Adipose tissue (tissue), 3 donors: ENCODE data around the gene XRN2. TPM values are rescaled to one million over a fixed set of nuclear protein-coding genes. Genes with fewer than 3 reads are reported as not detected.
"Not testable (repeated sequence)": the region's sequence is repeated elsewhere in the genome, so short reads cannot be mapped to it uniquely, and the experiment has no call there.

ENCODE experiments used
- H3K27ac ChIP-seq: one replicate; pipeline ENCODE4 v1.5.1; 2013; ENCODE audit warnings: low read depth, low read length
- WGBS, 3 donors: extraction: QIAGEN DNeasy Blood & Tissue Kit; methylation state at CpG; one replicate each; pipeline ENCODE4 v1.1.7; 2013; 5-methylcytosine and 5-hydroxymethylcytosine counted together
- polyA plus RNA-seq, 3 donors: library from polyadenylated mRNA; stranded (reverse); fragments of 200-250 nt; gene quantifications; one replicate each; pipeline ENCODE4 v1.2.3, GENCODE V29; 2013
- donor health status: healthy with polysubstance abuse.
- donor health status: Bipolar disorder and iron deficiency.
- donor health status: healthy.

XRN2 gene
- polyA plus RNA-seq, 3 donors = 30.5 to 43.1 (median 36.3) TPM

DNA sequence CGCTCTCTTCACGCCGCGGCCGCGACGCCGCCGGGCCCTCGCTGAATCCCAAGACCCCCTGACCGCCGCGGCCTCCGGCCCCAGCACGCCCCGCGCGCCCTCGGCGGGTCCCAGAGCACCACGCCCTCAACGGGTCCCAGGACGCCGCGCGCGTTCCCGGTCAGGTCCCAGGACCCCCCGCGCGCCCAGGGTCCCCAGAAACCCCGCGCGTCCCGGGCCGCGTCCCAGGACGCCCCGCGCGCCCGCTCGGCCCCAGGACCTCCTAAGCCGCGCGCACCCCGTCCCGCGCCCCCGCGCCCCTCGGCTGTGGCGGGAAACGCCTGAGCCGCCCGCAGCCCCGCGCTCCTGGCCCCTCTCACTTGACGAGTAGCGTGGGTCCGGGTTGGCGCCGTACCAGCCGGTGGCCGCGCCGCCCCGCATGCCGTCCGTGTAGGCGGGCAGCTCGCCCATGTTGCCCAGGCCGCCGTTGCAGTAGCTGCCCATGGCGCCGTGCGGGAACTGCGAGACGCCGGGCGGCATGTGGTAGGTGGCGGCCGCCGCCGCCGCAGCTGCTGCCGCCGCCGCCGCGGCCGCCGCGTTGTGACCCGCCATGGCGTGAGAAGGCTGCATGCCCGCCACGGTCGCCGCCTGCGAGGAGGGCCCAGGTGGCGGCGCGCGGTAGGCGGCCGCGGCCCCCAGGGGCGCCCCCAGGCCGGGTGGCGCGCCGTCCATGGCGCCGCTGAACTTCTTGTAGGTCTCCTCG is 93.6 kb downstream of the XRN2 start:
- no peak overlapping the region for H3K27ac ChIP-seq
- 2 to 6% (median 5%) methylated on average over 80 to 112 of the region's 116 CpGs for WGBS, 3 donors

DNA sequence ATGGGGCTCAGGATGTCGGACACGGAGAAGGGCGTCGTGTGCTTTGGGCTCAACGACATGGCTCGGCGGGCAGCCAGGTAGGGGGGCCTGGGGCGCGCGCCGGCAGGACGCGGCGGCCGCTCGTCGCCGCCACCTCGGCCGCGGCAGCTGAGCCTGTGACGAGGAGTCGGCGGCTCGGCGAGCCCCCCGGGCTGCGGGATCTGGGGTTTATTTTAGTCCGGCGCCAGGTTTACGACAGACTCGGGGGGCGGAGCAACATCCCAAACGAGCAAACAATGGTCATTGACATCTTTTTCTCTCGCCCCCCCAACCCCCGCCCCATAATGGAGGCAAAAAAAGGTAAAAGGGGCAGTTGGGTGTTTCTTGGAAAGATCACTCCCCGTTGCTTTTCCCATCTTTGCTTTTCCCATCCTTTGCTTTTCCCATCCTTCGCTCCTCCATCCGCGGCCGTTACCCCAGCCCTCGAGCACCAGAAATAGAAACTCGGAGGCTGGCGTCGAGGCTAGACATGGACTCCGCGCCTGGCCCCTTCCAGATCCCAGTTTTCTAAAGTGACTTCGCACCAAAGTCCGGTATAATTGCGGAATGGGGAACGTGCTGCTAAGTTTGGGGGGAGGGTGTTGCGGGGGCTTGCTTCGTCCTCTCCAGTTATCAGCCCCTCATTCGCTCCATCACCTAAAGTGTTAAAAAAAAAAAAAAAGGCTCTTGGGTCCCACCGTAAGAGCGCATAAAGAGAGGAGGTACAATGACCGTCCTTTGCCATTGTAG is 94.4 kb downstream of the XRN2 start, which contains the start of gene NKX2-4:
TSS of gene NKX2-4 (minus strand) at position 186 of the 768 bp plus-strand sequence. CDS start at position 59, 127 bp downstream.
- WGBS, 3 donors = 7 to 9% (median 7%) methylated on average over 54 to 57 of the region's 57 CpGs
- H3K27ac ChIP-seq = no peak within 1 kb of the TSS

DNA sequence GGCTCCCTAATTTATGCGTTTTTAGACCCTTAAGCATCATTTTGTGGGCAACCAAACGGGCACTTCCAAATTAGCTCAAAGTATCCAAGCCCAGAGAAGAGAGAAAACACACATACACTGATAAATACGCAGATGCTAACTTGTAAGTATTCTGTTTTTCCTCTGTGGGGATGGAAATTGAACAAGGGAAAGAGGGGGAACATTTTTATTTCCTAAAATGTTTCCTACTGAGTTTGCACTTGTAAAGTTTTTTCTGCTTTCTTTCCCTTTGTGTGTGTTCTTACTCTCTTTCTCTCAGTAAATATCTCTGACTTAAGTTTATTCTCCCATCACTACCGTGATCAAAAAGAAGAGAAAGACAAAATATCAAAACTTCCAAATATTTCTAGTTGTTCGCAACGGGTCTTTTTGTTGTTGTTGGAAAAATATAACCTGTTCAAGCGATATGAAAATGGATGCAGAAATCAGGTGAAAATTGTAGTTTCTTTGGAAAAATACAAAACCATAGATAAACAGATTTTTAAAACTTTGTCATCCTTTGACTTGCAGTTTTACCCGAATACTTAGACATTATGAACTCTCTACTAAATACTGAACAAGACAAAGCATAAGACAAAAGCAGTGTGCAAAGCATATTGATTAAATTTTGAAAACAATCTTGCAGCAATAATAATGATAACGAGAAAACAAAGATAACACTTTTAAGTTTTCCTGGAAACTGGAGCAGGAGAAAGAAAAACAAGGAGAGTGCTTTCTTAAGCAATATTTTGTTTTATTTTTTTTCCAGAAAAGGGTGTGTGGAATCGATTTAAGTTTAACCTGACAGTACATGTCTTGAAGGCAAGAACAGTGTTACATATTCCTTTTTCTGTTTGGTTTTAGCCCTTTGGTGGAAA is 95.2 kb downstream of the XRN2 start:
- H3K27ac ChIP-seq = no peak overlapping the region

DNA sequence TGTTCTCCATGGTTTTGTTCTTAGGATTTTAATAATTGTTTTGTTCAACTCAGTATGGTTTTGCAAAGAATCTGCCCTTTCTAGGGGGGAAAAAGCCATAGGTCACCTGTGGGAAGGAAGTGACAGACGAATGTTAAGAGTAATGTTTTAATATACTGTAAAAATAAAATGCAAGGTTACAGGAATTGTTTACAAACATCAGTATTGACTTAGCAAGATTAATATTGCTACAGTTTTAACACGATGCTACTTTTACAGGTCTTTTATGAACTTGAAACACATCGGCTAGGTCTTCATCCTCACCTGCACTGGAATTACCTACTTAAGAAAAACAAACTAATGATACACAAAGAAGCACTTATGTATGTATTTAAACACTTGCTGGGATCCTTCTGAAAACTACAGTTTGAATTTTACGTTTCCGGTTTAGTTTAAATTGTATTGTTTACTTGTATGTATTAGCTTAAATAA is 95.9 kb downstream of the XRN2 start:
- H3K27ac ChIP-seq = no peak overlapping the region
- WGBS, 3 donors = 23 to 29% (median 28%) methylated on average over 5 of the region's 5 CpGs

More for the DNA sequence above, 95.2 kb downstream of the XRN2 start:
- WGBS, 3 donors = 21 to 27% (median 22%) methylated on average over 10 of the region's 10 CpGs

DNA sequence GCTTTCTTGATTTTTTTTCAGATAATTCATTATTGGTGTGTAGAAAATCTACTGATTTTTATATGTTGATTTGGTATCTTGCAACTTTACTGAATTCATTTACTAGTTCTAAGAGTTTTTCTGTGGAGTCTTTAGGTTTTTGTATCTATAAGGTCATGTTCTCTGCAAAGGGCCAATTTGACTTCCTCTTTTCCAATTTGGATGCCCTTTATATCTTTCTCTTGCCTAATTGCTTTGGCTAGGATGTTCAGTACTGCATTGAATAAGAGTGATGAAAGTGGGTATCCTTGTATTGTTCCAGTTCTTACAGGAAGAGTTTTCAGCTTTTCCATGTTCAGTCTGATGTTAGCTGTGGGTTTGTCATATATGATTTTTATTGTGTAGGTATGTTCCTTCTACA is 108.6 kb downstream of the XRN2 start:
- no peak overlapping the region for H3K27ac ChIP-seq

DNA sequence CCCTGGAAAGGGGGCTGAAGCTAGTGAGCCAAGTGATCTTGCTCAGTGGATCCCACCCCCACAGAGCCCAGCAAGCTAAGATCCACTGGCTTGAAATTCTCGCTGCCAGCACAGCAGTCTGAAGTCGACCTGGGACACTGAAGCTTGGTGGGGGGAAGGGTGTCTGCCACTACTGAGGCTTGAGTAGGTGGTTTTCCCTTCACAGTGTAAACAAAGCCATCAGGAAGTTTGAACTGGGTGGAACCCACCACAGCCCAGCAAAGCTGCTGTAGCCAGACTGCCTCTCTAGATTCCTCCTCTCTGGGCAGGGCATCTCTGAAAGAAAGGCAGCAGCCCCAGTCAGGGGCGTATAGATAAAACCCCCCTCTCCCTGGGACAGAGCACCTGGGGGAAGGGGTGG is 110.9 kb downstream of the XRN2 start:
- WGBS, 3 donors = 30 to 40% (median 34%) methylated on average over 3 of the region's 3 CpGs
- H3K27ac ChIP-seq = not testable (repeated sequence)

DNA sequence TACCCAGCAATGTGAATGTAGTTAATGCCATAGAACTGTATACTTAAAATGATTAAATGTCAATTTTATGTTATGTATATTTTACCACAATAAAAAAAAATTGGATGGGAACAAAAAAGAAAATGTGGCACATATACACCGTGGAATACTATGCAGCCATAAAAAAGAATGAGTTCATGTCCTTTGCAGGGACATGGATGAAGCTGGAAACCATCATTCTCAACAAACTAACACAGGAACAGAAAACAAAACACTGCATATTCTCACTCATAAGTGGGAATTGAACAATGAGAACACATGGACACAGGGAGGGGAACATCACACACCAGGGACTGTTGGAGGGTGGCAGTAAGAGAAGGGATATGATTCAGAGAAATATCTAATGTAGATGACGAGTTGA is 116.0 kb downstream of the XRN2 start:
- not testable (repeated sequence) for H3K27ac ChIP-seq
- WGBS, 3 donors = 72 to 74% (median 73%) methylated on average over 2 of the region's 2 CpGs

DNA sequence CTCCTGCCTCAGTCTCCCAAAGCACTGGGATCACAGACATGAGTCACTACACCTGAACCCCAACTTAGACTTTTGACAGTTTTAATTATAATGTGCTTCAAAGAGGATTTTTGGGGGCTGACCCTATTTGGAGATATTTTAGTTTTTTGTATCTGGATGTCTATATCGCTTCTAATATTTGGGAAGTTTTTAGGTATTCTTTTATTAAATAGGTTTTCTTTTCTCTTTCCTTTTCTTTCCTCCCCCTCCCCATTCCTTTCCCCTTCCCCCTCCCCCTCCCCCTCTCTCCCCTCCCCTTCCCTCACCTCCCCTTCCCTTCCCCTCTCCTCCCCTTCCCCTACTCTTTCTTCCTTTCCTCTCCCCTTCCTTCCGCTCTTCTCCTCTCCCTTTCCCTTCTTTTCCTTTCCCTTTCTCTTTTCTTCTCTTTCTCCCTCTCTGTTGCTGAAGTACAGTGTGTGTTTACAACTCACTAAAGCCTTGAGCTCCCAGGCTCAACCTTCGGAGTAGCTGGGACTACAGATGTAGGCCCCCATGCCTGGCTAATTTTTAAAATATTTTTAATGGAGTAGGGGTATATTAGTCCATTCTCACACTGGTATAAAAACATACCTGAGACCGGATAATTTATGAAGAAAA is 118.6 kb downstream of the XRN2 start:
- H3K27ac ChIP-seq = no peak overlapping the region
- 84 to 90% (median 89%) methylated on average over 4 of the region's 4 CpGs for WGBS, 3 donors

DNA sequence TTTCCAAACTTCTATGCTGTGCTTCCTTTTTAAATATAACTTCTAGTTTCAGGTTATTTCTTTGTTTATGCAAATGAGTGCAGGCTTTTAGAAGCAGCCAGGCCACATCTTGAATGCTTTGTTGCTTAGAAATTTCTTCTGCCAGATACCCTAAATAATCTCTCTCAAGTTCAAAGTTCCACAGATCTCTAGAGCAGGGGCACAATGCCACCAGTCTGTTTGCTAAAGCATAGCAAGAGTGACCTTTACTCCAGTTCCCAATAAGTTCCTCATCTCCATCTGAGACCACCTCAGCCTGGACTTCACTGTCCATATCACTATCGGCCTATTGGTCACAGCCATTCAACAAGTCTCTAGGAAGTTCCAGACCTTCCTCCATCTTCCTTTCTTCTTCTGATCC is 120.6 kb downstream of the XRN2 start:
- 74 to 95% (median 90%) methylated on average over 1 of the region's 1 CpG for WGBS, 3 donors
- not testable (repeated sequence) for H3K27ac ChIP-seq

DNA sequence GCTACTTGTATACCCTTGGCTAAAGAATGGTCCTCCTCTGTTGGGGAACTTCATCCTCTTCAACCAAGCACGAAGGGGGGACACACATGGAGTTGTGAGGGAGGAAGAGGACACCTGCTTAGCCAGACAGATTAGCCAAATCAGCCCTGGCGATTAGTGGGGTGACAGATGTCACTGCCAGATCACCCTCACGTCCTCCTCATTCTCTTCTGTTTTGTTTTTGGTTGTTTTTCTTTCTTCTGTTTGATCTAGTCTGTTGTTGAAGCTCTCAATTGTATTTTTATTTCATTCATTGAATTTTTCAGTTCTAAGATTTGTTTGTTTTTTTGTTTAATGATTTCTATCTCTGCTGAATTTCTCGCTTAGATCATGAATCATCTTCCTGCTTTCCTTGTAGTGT is 121.7 kb downstream of the XRN2 start:
- WGBS, 3 donors = 59 to 74% (median 68%) methylated on average over 4 of the region's 4 CpGs

DNA sequence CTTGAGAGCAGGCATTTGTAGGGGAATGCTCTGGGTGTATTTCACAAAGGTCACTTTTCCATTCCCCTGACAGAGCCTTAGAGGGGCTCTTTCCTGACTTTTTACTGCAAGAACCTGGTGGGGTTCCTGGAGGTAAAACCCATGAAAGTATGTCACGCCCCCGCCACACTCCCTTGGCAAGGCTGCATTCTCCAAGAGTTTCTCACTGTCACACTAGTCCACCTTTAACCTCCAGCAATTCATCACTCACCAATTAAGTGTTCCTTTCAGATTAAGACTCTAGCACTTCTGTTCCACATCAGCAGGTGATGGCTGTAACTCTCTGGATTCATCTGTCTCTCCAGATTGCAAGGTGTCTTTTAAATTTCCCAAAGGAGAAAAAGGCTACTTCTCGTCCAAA is 126.9 kb downstream of the XRN2 start:
- 47 to 57% (median 52%) methylated on average over 3 of the region's 3 CpGs for WGBS, 3 donors
- H3K27ac ChIP-seq = no peak overlapping the region

More for the DNA sequence above, 121.7 kb downstream of the XRN2 start:
- H3K27ac ChIP-seq = no peak overlapping the region

DNA sequence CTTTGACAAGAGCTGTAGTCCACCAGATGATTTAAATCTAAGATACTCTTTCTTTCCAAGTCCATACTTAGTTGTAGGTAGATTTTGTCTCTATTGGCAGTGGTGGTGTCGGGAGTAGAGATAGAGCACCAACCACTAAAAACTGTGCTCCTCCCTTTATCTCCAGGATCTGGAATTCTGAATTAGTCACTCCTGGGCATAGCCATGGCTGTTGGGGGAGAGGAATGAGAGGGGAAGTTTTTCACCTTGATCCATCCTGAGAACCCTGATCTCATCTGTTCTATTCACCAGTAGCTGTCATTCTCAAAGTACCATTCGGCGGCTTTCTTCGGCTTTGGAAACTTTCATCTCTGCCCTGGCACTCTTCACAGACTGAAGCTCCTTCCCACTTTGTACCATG is 129.8 kb downstream of the XRN2 start:
- H3K27ac ChIP-seq = no peak overlapping the region
- WGBS, 3 donors = 90 to 96% (median 94%) methylated on average over 4 of the region's 4 CpGs

DNA sequence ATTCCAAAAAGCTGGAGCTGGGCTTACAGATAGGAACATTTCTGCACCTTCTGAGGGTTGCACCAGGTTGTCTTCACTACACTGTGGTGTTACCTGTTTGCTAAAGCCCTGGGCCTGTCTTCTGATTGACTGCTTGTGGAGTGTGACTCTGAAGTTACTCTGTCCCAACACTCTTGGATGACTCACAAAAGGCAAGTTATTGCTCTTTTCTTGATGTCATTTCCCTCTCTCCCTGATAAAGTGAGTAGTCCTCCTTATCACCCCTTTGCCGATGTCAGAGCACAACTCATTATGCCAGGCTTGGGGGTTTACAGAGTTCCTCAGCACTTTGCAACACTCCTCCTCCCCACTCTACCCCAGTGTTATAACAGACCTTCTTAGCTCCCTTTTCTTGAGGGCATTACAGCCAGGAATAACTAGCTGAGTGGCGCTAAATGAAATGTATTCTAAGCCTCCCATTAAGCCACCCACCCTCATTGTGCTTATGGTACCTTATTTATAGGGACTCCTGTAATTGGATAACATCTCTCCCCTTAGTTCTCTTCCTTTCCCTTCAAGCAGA is 130.3 kb downstream of the XRN2 start:
- 68 to 95% (median 80%) methylated on average over 2 of the region's 2 CpGs for WGBS, 3 donors
- no peak overlapping the region for H3K27ac ChIP-seq

DNA sequence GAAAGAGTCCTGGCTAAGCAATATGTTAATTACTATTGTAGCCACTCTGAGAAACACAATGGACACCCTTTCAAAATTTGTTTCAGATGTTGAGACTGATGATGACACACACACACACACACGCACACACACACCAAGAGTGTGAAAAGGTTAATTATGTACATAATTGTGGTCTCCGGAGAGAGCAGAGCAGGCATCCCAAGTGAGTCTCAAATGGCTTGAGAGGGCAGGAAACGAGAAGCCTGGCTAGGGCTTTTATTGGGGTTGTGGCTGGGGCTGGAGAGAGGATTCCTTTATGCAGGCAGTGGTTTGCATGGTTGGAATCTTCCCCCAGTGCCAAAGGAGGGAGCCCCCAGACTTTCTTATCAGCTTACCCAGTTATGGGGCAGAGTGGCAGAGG is 132.4 kb downstream of the XRN2 start:
- 32 to 45% (median 33%) methylated on average over 3 of the region's 3 CpGs for WGBS, 3 donors
- H3K27ac ChIP-seq = no peak overlapping the region

DNA sequence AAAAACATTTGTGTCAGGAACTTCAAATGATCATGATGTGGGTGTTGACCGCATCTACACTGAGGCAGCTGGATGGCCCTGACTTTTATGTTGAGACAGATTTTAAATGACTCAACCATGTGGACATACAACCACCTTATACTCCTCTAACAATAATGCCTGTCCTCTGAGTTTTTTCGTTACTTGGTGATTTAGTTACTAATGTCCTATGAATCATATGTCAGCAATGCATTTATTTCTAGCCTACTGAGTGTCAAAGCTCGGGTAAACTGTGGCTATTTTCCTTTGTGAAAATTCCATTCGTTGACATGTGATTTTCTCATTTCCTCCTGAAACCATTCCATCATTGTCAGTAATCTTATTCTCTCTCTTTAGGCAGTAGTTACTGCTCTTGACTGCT is 133.1 kb downstream of the XRN2 start:
- WGBS, 3 donors = 51 to 62% (median 61%) methylated on average over 4 of the region's 4 CpGs
- H3K27ac ChIP-seq = no peak overlapping the region

DNA sequence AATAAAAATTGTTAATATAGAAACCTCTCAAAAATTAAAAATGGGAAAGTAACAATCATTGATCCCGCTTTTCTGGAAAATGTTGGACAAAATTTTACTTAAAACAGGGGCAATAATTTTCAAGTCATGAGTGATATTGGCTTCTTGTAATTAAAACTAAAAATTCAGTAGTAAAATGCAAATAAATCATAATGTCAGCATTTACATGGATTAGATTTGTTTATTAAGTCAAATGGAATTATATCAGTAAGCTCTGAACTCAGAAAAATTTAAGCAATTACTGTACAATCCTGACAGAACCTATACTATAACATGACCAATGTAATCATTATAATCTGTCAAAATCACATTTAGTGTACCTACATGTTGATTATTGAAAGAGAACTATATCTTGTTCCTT is 134.1 kb downstream of the XRN2 start:
- WGBS, 3 donors = 87 to 92% (median 89%) methylated on average over 1 of the region's 1 CpG
- no peak overlapping the region for H3K27ac ChIP-seq

DNA sequence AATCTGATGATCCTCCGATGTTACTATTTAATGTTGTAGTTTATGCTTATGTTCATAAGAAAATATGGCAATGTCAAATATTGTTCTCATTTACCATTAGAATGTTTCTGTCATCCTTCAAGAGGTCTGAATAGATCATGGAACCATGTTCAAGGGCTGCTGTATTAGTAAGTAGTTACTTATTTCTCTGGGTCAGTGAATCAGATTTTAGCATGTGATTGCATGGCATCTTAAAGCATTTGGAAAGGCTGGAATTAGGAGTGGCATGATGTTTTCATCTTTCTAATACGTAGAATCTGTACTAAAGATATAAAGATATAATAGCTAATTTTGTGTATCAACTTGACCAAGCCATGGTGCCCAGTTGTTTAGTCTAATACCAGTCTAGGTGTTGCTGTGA is 134.7 kb downstream of the XRN2 start:
- no peak overlapping the region for H3K27ac ChIP-seq
- 80 to 97% (median 90%) methylated on average over 2 of the region's 2 CpGs for WGBS, 3 donors
